Measurements from ENCODE around the gene QSOX2. TPM values are rescaled to one million over a fixed set of nuclear protein-coding genes. Genes with fewer than 3 reads are reported as not detected.

The QSOX2 gene
- polyA plus RNA-seq, 2 of the 4 experiments (the other 2 are of a cell fraction), result 22.3 to 30.2 TPM

DNA sequence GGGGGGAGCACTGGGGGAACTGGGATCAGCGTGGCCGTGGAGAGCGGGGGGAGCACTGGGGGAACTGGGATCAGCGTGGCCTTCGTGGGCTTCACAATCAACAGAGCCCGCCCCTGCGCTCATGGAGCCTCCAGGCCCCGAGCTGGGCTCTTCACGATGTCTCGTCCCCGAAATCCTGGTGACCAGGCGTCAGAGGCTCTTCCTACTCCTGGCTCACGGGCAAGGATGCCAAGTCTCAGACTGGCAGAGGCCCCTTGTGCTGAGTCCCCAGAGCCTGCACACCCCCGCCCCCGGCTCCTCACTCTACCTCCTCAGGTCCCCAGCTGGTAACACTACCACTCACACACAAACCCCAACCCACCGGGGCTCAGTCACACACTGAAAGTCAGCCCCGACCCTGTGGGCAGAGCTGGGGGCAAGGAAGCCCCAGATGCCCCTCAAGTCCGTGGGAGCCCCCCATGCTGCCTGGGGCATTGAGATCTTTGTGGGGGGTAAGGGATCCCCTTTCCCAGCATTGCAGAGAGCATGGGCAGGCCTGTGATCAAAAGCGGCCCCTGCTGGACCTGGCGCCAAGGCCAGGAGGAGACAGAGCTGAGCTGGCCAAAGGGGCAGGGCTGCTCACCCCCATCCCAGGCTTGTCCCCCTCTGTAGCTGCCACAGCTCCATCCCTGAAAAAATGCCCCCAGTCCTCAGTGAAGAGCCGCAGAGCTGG, 67.4 kb downstream of the QSOX2 start:
- no peaks in the 10 kb centered on the region for H3K4me1 ChIP-seq
- DNase-seq (ENCODE audit: low read depth in 1 of 2, low spot score in 1 of 2) (no peak), FAIRE-seq (no peak), ATAC-seq (peak; percentile 39 to 48; a peak in 3 of 6 replicates)
- no peaks in the 10 kb centered on the region for H3K9me3 ChIP-seq
- H3K4me2 ChIP-seq, result no peak overlapping the region
- 76% methylated on average over 11 of the region's 21 CpGs for WGBS (ENCODE audit: missing lambda C conversion rate)
- TF ChIP-seq CHD2 (IDR thresholded peaks at IDR 0.05; ENCODE audit: low read length, partially characterized antibody) (no peak), HOXB5 (CRISPR knock-in tag; IDR thresholded peaks at IDR 0.05) (no peak), GATA3 (IDR thresholded peaks at IDR 0.05; ENCODE audit: borderline replicate concordance) (no peak), SREBF2 (IDR thresholded peaks at IDR 0.05) (no peak), FOSL2 (IDR thresholded peaks at IDR 0.05) (no peak), FOSL2 (CRISPR knock-in tag; IDR thresholded peaks at IDR 0.05) (no peak), ZSCAN20 (CRISPR knock-in tag; IDR thresholded peaks at IDR 0.05) (no peak), RAD21 (conservative IDR thresholded peaks at IDR 0.05 in 1 of 2, IDR thresholded peaks at IDR 0.05 in 1 of 2) (no peak), MYC (IDR thresholded peaks at IDR 0.05; ENCODE audit: borderline replicate concordance, low read length) (no peak)
- TF ChIP-seq, protein P1, sequence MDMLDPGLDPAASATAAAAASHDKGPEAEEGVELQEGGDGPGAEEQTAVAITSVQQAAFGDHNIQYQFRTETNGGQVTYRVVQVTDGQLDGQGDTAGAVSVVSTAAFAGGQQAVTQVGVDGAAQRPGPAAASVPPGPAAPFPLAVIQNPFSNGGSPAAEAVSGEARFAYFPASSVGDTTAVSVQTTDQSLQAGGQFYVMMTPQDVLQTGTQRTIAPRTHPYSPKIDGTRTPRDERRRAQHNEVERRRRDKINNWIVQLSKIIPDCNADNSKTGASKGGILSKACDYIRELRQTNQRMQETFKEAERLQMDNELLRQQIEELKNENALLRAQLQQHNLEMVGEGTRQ (IDR thresholded peaks at IDR 0.05), result no peak
- TF ChIP-seq, protein P2, sequence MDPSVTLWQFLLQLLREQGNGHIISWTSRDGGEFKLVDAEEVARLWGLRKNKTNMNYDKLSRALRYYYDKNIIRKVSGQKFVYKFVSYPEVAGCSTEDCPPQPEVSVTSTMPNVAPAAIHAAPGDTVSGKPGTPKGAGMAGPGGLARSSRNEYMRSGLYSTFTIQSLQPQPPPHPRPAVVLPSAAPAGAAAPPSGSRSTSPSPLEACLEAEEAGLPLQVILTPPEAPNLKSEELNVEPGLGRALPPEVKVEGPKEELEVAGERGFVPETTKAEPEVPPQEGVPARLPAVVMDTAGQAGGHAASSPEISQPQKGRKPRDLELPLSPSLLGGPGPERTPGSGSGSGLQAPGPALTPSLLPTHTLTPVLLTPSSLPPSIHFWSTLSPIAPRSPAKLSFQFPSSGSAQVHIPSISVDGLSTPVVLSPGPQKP (IDR thresholded peaks at IDR 0.05; ENCODE audit: low read depth, low read length), result no peak
- no peak overlapping the region for H3K27ac ChIP-seq
- H3K4me3 ChIP-seq, result no peak overlapping the region
- ChIA-PET POLR2A (no interaction called here), CTCF (interaction anchor here (0.8 to 2.5 kb wide), 6 partner anchors 10 to 211 kb away, joined by 3 to 13 read pairs (median 3); no protein-coding TSS in a partner anchor)

GRCh38 chr9:136177224-136177623, 68.4 kb downstream of the QSOX2 start:
- FAIRE-seq (no peak), ATAC-seq (no peak)
- H3K9me3 ChIP-seq, result no peaks in the 10 kb centered on the region

GRCh38 chr9:136175616-136176197, 69.9 kb downstream of the QSOX2 start:
- POLR2A ChIA-PET, result no interaction called here

More at GRCh38 chr9:136177224-136177623, 68.4 kb downstream of the QSOX2 start:
- H3K4me1 ChIP-seq, result no peaks in the 10 kb centered on the region
- 68% methylated on average over 9 of the region's 14 CpGs for WGBS (ENCODE audit: missing lambda C conversion rate)
- POLR2A ChIA-PET, result no interaction called here
- H3K4me2 ChIP-seq, result no peak overlapping the region
- no peak for DNase-seq (ENCODE audit: low read depth in 1 of 2, low spot score in 1 of 2)
- H3K27ac ChIP-seq, result no peak overlapping the region
- TF ChIP-seq RARB (CRISPR knock-in tag; IDR thresholded peaks at IDR 0.05) (no peak), ZC3H11A (IDR thresholded peaks at IDR 0.05) (no peak), MAZ (IDR thresholded peaks at IDR 0.05; ENCODE audit: borderline replicate concordance, low read depth, low read length) (no peak), ATOH8 (CRISPR knock-in tag; IDR thresholded peaks at IDR 0.05; ENCODE audit: low read depth) (no peak), RFX5 (IDR thresholded peaks at IDR 0.05) (no peak), NR3C1 (IDR thresholded peaks at IDR 0.05) (no peak), FOSB (CRISPR knock-in tag; IDR thresholded peaks at IDR 0.05) (no peak), MAX (IDR thresholded peaks at IDR 0.05) (no peak), KDM1A (IDR thresholded peaks at IDR 0.05; ENCODE audit: low read depth) (no peak)
- CTCF ChIA-PET, result interaction anchor here (2.5 kb wide), 1 partner anchor 106 kb away, joined by 13 read pairs; no protein-coding TSS in a partner anchor
- no peak overlapping the region for H3K4me3 ChIP-seq

More at GRCh38 chr9:136175616-136176197, 69.9 kb downstream of the QSOX2 start:
- FAIRE-seq, result no peak
- TF ChIP-seq HDAC2 (IDR thresholded peaks at IDR 0.05) (no peak), RCOR1 (IDR thresholded peaks at IDR 0.05; ENCODE audit: low read depth, low read length) (no peak), GATA3 (IDR thresholded peaks at IDR 0.05; ENCODE audit: borderline replicate concordance) (no peak), NFE2L2 (conservative IDR thresholded peaks at IDR 0.05; ENCODE audit: low read length) (no peak), ESRRA (IDR thresholded peaks at IDR 0.05; ENCODE audit: borderline replicate concordance, low read length) (no peak), ZFP36 (IDR thresholded peaks at IDR 0.05; ENCODE audit: borderline replicate concordance, partially characterized antibody) (no peak), KDM5A (IDR thresholded peaks at IDR 0.05) (no peak), ATOH8 (CRISPR knock-in tag; IDR thresholded peaks at IDR 0.05; ENCODE audit: low read depth) (no peak), MYC (IDR thresholded peaks at IDR 0.05; ENCODE audit: borderline replicate concordance, low read length) (no peak), FOSL2 (IDR thresholded peaks at IDR 0.05) (no peak), FOSL2 (CRISPR knock-in tag; IDR thresholded peaks at IDR 0.05) (no peak), FOXS1 (CRISPR knock-in tag; IDR thresholded peaks at IDR 0.05) (no peak), RARB (CRISPR knock-in tag; IDR thresholded peaks at IDR 0.05) (no peak)
- CTCF ChIA-PET, result interaction anchor here (0.9 to 1.9 kb wide), 4 partner anchors 10 to 108 kb away, joined by 3 to 7 read pairs (median 4); no protein-coding TSS in a partner anchor
- DNase-seq (ENCODE audit: low read depth in 1 of 2, low spot score in 1 of 2), result no peak
- Histone ChIP-seq H3K27ac (no peak overlapping the region), H3K4me3 (no peak overlapping the region), H3K4me1 (no peaks in the 10 kb centered on the region), H3K9me3 (no peaks in the 10 kb centered on the region), H3K4me2 (no peak overlapping the region)
- 45% methylated on average over 12 of the region's 12 CpGs for WGBS (ENCODE audit: missing lambda C conversion rate)
- ATAC-seq, result no peak
